ENCODE results near the gene SVOP. TPM values are rescaled to one million over a fixed set of nuclear protein-coding genes. Genes with fewer than 3 reads are reported as not detected.
"Not testable (repeated sequence)": the region's sequence is repeated elsewhere in the genome, so short reads cannot be mapped to it uniquely, and the experiment has no call there.

Gene SVOP
- total RNA-seq, 2 experiments from 2014 or later: not detected

- H3K27ac ChIP-seq (ENCODE audit: low read depth in 1 of 2, low read length in 2 of 2): no peak overlapping the region
- Mint-ChIP-seq H3K27ac (no peak overlapping the region), H3K27me3 (peaks cover 10% of the 10 kb centered on the region), H3K9me3 (peaks cover 3% of the 10 kb centered on the region), H3K36me3 (ENCODE audit: low read depth) (peaks cover 10% of the 10 kb centered on the region), H3K4me1 (ENCODE audit: low read depth) (no peaks in the 10 kb centered on the region), H3K4me3 (no peak overlapping the region)
- TF ChIP-seq, protein P1, sequence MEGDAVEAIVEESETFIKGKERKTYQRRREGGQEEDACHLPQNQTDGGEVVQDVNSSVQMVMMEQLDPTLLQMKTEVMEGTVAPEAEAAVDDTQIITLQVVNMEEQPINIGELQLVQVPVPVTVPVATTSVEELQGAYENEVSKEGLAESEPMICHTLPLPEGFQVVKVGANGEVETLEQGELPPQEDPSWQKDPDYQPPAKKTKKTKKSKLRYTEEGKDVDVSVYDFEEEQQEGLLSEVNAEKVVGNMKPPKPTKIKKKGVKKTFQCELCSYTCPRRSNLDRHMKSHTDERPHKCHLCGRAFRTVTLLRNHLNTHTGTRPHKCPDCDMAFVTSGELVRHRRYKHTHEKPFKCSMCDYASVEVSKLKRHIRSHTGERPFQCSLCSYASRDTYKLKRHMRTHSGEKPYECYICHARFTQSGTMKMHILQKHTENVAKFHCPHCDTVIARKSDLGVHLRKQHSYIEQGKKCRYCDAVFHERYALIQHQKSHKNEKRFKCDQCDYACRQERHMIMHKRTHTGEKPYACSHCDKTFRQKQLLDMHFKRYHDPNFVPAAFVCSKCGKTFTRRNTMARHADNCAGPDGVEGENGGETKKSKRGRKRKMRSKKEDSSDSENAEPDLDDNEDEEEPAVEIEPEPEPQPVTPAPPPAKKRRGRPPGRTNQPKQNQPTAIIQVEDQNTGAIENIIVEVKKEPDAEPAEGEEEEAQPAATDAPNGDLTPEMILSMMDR (IDR thresholded peaks at IDR 0.05): no peak
- H3K27me3 ChIP-seq (ENCODE audit: control insufficient read depth in 1 of 2, insufficient read depth in 2 of 2, low read length in 2 of 2): no peaks in the 10 kb centered on the region
- ChIA-PET CTCF (no interaction called here), POLR2A (no interaction called here)
- H3K36me3 ChIP-seq (ENCODE audit: insufficient read depth, low read length): no peaks in the 10 kb centered on the region
- DNase-seq: no peak
- intact Hi-C loops (cut with DNase I, micrococcal nuclease): no loop called here
- H3K4me3 ChIP-seq (ENCODE audit: low read length): no peak overlapping the region
- H3K9me3 ChIP-seq (ENCODE audit: control insufficient read depth in 1 of 2, insufficient read depth in 1 of 2, low read length in 2 of 2): peaks cover 0 to 16% of the 10 kb centered on the region in 2 experiments
- ATAC-seq (ENCODE audit: poor library complexity): no peak
- no peaks in the 10 kb centered on the region for H3K4me1 ChIP-seq (ENCODE audit: insufficient read depth, low read length)
Observed at GRCh38 chr12:109036975-109037374, 16.1 kb upstream of the SVOP start.

DNA sequence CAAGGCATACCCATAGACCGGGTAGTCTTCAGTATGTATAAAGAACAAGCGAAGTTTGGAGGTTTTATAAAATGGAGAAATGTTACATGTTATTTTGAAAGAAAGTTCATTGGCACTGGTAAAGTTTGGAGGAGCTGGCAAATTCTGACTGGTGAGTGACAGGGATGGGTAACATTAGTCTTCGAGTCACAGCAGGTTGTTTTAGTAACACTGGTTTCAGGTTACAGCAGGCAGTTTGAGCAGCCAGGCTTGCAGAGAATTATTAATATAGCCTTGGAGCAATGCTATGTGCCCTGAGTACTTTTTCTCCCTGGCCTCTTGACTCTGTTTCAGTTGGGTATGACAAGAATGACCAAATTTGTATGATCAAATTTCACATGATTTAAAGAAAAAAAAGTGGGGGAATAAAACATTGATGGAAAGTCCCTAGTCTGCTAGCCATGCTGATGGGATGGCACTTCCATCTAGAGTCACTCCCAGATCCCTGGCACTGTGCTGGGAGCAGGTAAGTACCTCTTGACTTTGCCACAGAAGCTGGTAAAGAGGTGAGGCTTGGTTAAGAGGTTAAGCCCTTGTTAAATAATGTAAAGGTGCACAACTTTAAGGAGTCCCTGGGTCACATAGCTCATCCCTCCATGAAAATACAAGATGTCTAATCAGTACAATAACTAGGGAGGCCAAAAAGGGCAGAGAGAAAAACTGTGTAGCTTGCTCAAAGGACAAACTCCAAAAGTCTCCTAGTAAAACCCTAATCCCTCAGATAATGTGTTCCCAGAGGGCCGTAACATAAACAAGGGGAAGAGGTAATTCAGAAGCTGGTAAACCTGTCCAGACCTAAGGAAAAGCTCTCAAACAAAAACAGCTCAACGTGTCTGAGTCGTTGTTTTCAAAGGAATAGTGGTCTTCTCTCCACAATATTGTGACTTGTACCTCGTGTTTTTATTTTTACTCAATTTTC, 12.7 kb upstream of the SVOP start:
- Mint-ChIP-seq H3K36me3 (ENCODE audit: low read depth) (peaks cover 10% of the 10 kb centered on the region), H3K27me3 (peaks cover 20% of the 10 kb centered on the region), H3K9me3 (peaks cover under 1% of the 10 kb centered on the region), H3K4me1 (ENCODE audit: low read depth) (no peaks in the 10 kb centered on the region), H3K4me3 (no peak overlapping the region), H3K27ac (no peak overlapping the region)
- TF ChIP-seq, protein P1 (IDR thresholded peaks at IDR 0.05): no peak
- H3K4me3 ChIP-seq (ENCODE audit: low read length): no peak overlapping the region
- peaks cover 0 to 16% of the 10 kb centered on the region in 2 experiments for H3K9me3 ChIP-seq (ENCODE audit: control insufficient read depth in 1 of 2, insufficient read depth in 1 of 2, low read length in 2 of 2)
- no peak overlapping the region for H3K27ac ChIP-seq (ENCODE audit: low read depth in 1 of 2, low read length in 2 of 2)
- no peaks in the 10 kb centered on the region for H3K27me3 ChIP-seq (ENCODE audit: control insufficient read depth in 1 of 2, insufficient read depth in 2 of 2, low read length in 2 of 2)
- ATAC-seq (ENCODE audit: poor library complexity) (no peak), DNase-seq (no peak)
- intact Hi-C loops (cut with DNase I, micrococcal nuclease): no loop called here
- H3K36me3 ChIP-seq (ENCODE audit: insufficient read depth, low read length): no peaks in the 10 kb centered on the region
- POLR2A ChIA-PET: no interaction called here
- CTCF ChIA-PET: no interaction called here
- H3K4me1 ChIP-seq (ENCODE audit: insufficient read depth, low read length): no peaks in the 10 kb centered on the region

- CTCF ChIA-PET: no interaction called here
- Histone ChIP-seq H3K36me3 (ENCODE audit: insufficient read depth, low read length) (no peaks in the 10 kb centered on the region), H3K27ac (ENCODE audit: low read depth in 1 of 2, low read length in 2 of 2) (no peak overlapping the region), H3K9me3 (ENCODE audit: control insufficient read depth in 1 of 2, insufficient read depth in 1 of 2, low read length in 2 of 2) (no peaks in the 10 kb centered on the region), H3K27me3 (ENCODE audit: control insufficient read depth in 1 of 2, insufficient read depth in 2 of 2, low read length in 2 of 2) (no peaks in the 10 kb centered on the region), H3K4me3 (ENCODE audit: low read length) (no peak overlapping the region), H3K4me1 (ENCODE audit: insufficient read depth, low read length) (no peaks in the 10 kb centered on the region)
- ATAC-seq (ENCODE audit: poor library complexity) (no peak), DNase-seq (no peak)
- POLR2A ChIA-PET: no interaction called here
- Mint-ChIP-seq H3K4me1 (ENCODE audit: low read depth) (no peaks in the 10 kb centered on the region), H3K9me3 (no peaks in the 10 kb centered on the region), H3K27me3 (peaks cover 32% of the 10 kb centered on the region), H3K4me3 (no peak overlapping the region), H3K27ac (no peak overlapping the region), H3K36me3 (ENCODE audit: low read depth) (no peaks in the 10 kb centered on the region)
- TF ChIP-seq, protein P1 (IDR thresholded peaks at IDR 0.05): no peak
- intact Hi-C loops (cut with DNase I, micrococcal nuclease): no loop called here
Observed at GRCh38 chr12:109029411-109029810, 8.5 kb upstream of the SVOP start.

DNA sequence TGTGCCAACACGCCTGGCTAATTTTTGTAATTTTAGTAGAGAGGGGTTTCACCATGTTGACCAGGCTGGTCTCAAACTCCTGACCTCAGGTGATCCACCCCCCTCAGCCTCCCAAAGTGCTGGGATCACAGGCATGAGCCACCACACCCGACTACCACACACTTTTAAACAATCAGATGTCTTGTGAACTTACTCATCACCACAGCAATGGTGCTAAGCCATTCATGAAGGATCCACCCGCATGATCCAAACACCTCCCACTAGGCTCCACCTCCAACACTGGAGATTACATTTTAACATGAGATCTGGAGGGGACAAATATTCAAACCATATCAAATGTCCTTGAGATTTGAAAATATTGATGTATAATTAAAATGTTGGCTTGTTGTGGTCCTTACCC, 7.8 kb upstream of the SVOP start:
- H3K36me3 Mint-ChIP-seq (ENCODE audit: low read depth); intact Hi-C loops (cut with DNase I, micrococcal nuclease); H3K36me3 ChIP-seq (ENCODE audit: insufficient read depth, low read length); H3K27ac Mint-ChIP-seq; H3K4me1 ChIP-seq (ENCODE audit: insufficient read depth, low read length); H3K27ac ChIP-seq (ENCODE audit: low read depth in 1 of 2, low read length in 2 of 2); ATAC-seq (ENCODE audit: poor library complexity); H3K27me3 ChIP-seq (ENCODE audit: control insufficient read depth in 1 of 2, insufficient read depth in 2 of 2, low read length in 2 of 2); H3K4me1 Mint-ChIP-seq (ENCODE audit: low read depth); H3K9me3 Mint-ChIP-seq; H3K4me3 ChIP-seq (ENCODE audit: low read length); CTCF ChIA-PET; H3K9me3 ChIP-seq (ENCODE audit: control insufficient read depth in 1 of 2, insufficient read depth in 1 of 2, low read length in 2 of 2); DNase-seq; POLR2A ChIA-PET; H3K4me3 Mint-ChIP-seq: not testable (repeated sequence)
- peaks cover 32% of the 10 kb centered on the region for H3K27me3 Mint-ChIP-seq
